ENCODE data around the gene BRD3OS. TPM values are rescaled to one million over a fixed set of nuclear protein-coding genes. Genes with fewer than 3 reads are reported as not detected.

Gene BRD3OS
- total and polyA plus RNA-seq, 10 of the 15 experiments (the other 5 are each of a cell fraction or from before 2014, with no cell fraction given), result 2.1 to 13.7 (median 10.7) TPM

DNA sequence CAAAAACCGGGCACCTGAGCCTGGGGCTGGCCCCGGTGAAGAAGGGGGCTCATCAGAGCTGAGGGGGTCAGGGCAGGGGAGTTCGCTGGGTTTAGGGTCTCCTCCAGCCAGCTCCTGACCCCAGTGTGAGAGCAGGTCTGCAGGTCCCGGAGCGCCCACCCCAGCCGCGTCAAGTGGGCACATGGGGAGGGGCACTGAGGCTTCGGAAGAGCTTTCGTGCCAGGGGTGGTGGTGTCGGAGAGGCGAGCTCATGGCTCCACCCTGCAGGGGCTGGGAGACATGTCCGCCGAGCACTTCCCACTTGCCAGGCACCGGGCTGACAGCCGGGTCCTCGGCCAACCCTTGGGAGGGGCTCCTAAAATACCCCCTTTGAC, 46.4 kb upstream of the BRD3OS start:
- ATAC-seq (no peak), FAIRE-seq (no peak), DNase-seq (ENCODE audit: low read depth, low spot score) (no peak)
- Histone ChIP-seq H3K4me3 (no peak overlapping the region), H3K27ac (ENCODE audit: control insufficient read depth, insufficient read depth) (no peak overlapping the region), H3K27me3 (replicated peaks in 1 of 2; ENCODE audit: control insufficient read depth in 2 of 2, insufficient read depth in 2 of 2, low read length in 1 of 2) (no peaks in the 10 kb centered on the region), H3K4me2 (ENCODE audit: control insufficient read depth, insufficient read depth) (no peak overlapping the region), H3K79me2 (ENCODE audit: control insufficient read depth, insufficient read depth, low read length) (peaks cover 86% of the 10 kb centered on the region), H2AFZ (ENCODE audit: control insufficient read depth, low read depth, low read length) (no peak overlapping the region), H3K4me1 (ENCODE audit: control insufficient read depth, insufficient read depth, low read length) (peaks cover 23% of the 10 kb centered on the region), H3K9me3 (replicated peaks; ENCODE audit: control insufficient read depth, insufficient read depth, low read length) (no peaks in the 10 kb centered on the region), H3K36me3 (ENCODE audit: control insufficient read depth in 2 of 2, insufficient read depth in 2 of 2, low read length in 1 of 2) (peaks cover 3 to 7% of the 10 kb centered on the region in 2 experiments; a peak in 3 of 4 replicates), H3K9ac (ENCODE audit: control insufficient read depth, insufficient read depth, low read length) (no peak overlapping the region), H4K20me1 (ENCODE audit: control insufficient read depth, insufficient read depth) (no peaks in the 10 kb centered on the region; the same call in 1 of the 2 replicates)
- 88% methylated on average over 15 of the region's 16 CpGs for WGBS (ENCODE audit: insufficient coverage, insufficient replicate concordance, low lambda C conversion rate, missing lambda C conversion rate)
- ChIA-PET CTCF (interaction anchor here (3.5 kb wide), 1 partner anchor 15 kb away, joined by 12 read pairs; no protein-coding TSS in a partner anchor), SMC1A (ENCODE audit: uncharacterized antibody, unreplicated experiment) (interaction anchor here (0.8 to 1.7 kb wide), 2 partner anchors 10 to 32 kb away, joined by 3 to 6 read pairs; no protein-coding TSS in a partner anchor), RAD21 (ENCODE audit: unreplicated experiment) (interaction anchor here (3.1 kb wide), 1 partner anchor 23 kb away, joined by 11 read pairs; no protein-coding TSS in a partner anchor), POLR2A (interaction anchor here (0.9 kb wide), 1 partner anchor 24 kb away, joined by 3 read pairs; no protein-coding TSS in a partner anchor)
- intact Hi-C loops (cut with micrococcal nuclease; ENCODE audit: unreplicated experiment) (no loop called here), in situ Hi-C loops (cut with MboI) (no loop called here)
- TF ChIP-seq HCFC1 (IDR thresholded peaks at IDR 0.05; ENCODE audit: low read length), result no peak
- no peak for TF ChIP-seq ASH2L (IDR thresholded peaks at IDR 0.05; ENCODE audit: borderline replicate concordance, low read depth)
- TF ChIP-seq GABPA (IDR thresholded peaks at IDR 0.05; ENCODE audit: low read depth), result no peak
- no peak for TF ChIP-seq PML (IDR thresholded peaks at IDR 0.05; ENCODE audit: low read length)
- no peak for TF ChIP-seq ZNF207 (IDR thresholded peaks at IDR 0.05; ENCODE audit: borderline replicate concordance)
- no peak for TF ChIP-seq CBX5 (IDR thresholded peaks at IDR 0.05; ENCODE audit: low read depth)
- no peak for TF ChIP-seq MXI1 (IDR thresholded peaks at IDR 0.05; ENCODE audit: low read depth, low read length)
- TF ChIP-seq TARDBP (IDR thresholded peaks at IDR 0.05; ENCODE audit: borderline replicate concordance), result no peak
- BruUV-seq (replicated peaks), result no TSS peak

Measured in GM12878 (cell line).